ENCODE measurements around the gene KCNRG. TPM values are rescaled to one million over a fixed set of nuclear protein-coding genes. Genes with fewer than 3 reads are reported as not detected.

Gene KCNRG
- total and polyA plus RNA-seq, 9 of the 15 experiments (the other 6 are each of a cell fraction or from before 2014, with no cell fraction given) = 0.36 to 1.1 (median 0.53) TPM

- TF ChIP-seq NR0B1 (IDR thresholded peaks at IDR 0.05; ENCODE audit: partially characterized antibody) = no peak
- no peak for TF ChIP-seq ZNF165 (CRISPR knock-in tag; IDR thresholded peaks at IDR 0.05; ENCODE audit: borderline replicate concordance)
- peak; percentile 11; the same call in 1 of the 2 replicates for TF ChIP-seq L3MBTL2 (IDR thresholded peaks at IDR 0.05)
- no peak for TF ChIP-seq SRSF1 (IDR thresholded peaks at IDR 0.05; ENCODE audit: low read depth, low read length)
- TF ChIP-seq CHAMP1 (IDR thresholded peaks at IDR 0.05) = no peak
- TF ChIP-seq POLR3G (IDR thresholded peaks at IDR 0.05; ENCODE audit: extremely low read depth, insufficient read length, insufficient replicate concordance) = no peak
- TF ChIP-seq RBM15 (IDR thresholded peaks at IDR 0.05; ENCODE audit: insufficient read depth, low read length) = no peak
- peak; percentile 78 for TF ChIP-seq VEZF1 (CRISPR knock-in tag; IDR thresholded peaks at IDR 0.05)
- no peak for TF ChIP-seq KHSRP (IDR thresholded peaks at IDR 0.05)
- TF ChIP-seq HMBOX1 (IDR thresholded peaks at IDR 0.05) = no peak
- TF ChIP-seq NONO (IDR thresholded peaks at IDR 0.05; ENCODE audit: low read depth in 2 of 2, low read length in 1 of 2) = peak in 1 of 2 experiments; percentile 16; a peak in 1 of 4 replicates
- no peak for TF ChIP-seq HMG20A (CRISPR knock-in tag; conservative IDR thresholded peaks at IDR 0.05)
- TF ChIP-seq RB1 (IDR thresholded peaks at IDR 0.05; ENCODE audit: low read depth) = peak; percentile 59; the same call in 1 of the 2 replicates
- peak; percentile 53 for TF ChIP-seq KDM5B (IDR thresholded peaks at IDR 0.05; ENCODE audit: insufficient replicate concordance, low read depth, low read length)
- peak; percentile 11; the same call in 1 of the 2 replicates for TF ChIP-seq MYC (IDR thresholded peaks at IDR 0.05; ENCODE audit: low read depth, low read length)
- TF ChIP-seq MYC (CRISPR knock-in tag; IDR thresholded peaks at IDR 0.05; ENCODE audit: borderline replicate concordance, low read depth) = no peak
- TF ChIP-seq POLR2B (IDR thresholded peaks at IDR 0.05; ENCODE audit: low read depth, partially characterized antibody) = peak; percentile 65
- no peak for TF ChIP-seq PHB (CRISPR knock-in tag; IDR thresholded peaks at IDR 0.05)
- no peak for TF ChIP-seq ELF4 (CRISPR knock-in tag; IDR thresholded peaks at IDR 0.05)
Measured at GRCh38 chr13:49996951-49997895, 18.0 kb upstream of the KCNRG start, which contains the start of gene TRIM13 (continued).
